ENCODE data around the gene FAM120A. TPM values are rescaled to one million over a fixed set of nuclear protein-coding genes. Genes with fewer than 3 reads are reported as not detected.

Gene FAM120A
- total and polyA plus RNA-seq, 12 donors: 42.6 to 147 (median 96.4) TPM

- Histone ChIP-seq H3K27me3 (no peaks in the 10 kb centered on the region), H3K36me3 (replicated peaks in 1 of 2) (no peaks in the 10 kb centered on the region), H3K27ac (no peak overlapping the region), H3K4me3 (no peak overlapping the region), H3K9me3 (replicated peaks in 1 of 3) (no peaks in the 10 kb centered on the region), H3K4me1 (replicated peaks in 1 of 2) (peaks cover 9 to 29% of the 10 kb centered on the region in 2 donors)
- no peak for DNase-seq
- TF ChIP-seq, protein P1, sequence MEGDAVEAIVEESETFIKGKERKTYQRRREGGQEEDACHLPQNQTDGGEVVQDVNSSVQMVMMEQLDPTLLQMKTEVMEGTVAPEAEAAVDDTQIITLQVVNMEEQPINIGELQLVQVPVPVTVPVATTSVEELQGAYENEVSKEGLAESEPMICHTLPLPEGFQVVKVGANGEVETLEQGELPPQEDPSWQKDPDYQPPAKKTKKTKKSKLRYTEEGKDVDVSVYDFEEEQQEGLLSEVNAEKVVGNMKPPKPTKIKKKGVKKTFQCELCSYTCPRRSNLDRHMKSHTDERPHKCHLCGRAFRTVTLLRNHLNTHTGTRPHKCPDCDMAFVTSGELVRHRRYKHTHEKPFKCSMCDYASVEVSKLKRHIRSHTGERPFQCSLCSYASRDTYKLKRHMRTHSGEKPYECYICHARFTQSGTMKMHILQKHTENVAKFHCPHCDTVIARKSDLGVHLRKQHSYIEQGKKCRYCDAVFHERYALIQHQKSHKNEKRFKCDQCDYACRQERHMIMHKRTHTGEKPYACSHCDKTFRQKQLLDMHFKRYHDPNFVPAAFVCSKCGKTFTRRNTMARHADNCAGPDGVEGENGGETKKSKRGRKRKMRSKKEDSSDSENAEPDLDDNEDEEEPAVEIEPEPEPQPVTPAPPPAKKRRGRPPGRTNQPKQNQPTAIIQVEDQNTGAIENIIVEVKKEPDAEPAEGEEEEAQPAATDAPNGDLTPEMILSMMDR (IDR thresholded peaks at IDR 0.05): no peak
- no peak for TF ChIP-seq POLR2A (IDR thresholded peaks at IDR 0.05)
- 79 to 91% (median 89%) methylated on average over 5 of the region's 5 CpGs for WGBS, 4 donors
- intact Hi-C loops (cut with DNase I): no loop called here
These were observed 21.9 kb downstream of the FAM120A start for GRCh38 chr9:93473411-93473810.

DNA sequence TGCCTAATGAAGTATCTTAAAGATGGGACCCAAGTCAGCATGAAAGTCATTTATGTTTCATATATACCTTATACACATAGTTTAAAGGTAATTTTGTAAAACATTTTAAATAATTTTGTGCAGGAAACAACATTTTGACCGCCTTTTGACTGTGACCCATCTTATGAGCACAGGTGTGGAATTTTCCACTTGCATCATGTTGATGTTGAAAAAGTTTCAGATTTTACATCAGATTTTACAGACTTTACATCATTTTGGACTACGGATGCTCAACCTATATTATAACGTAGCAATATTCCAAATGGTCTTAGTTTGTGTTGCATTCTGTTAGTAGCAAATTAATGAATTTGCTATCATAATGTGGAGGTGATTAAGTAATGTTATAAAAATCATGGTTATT, 23.6 kb downstream of the FAM120A start:
- no peak for TF ChIP-seq POLR2A (IDR thresholded peaks at IDR 0.05)
- TF ChIP-seq, protein P1 (IDR thresholded peaks at IDR 0.05): no peak
- WGBS, 4 donors: 94 to 98% (median 97%) methylated on average over 3 of the region's 3 CpGs
- no peak overlapping the region for H3K4me3 ChIP-seq
- no peak for DNase-seq
- no peaks in the 10 kb centered on the region for H3K27me3 ChIP-seq
- H3K4me1 ChIP-seq (replicated peaks in 1 of 2): peaks cover 0 to 12% of the 10 kb centered on the region in 2 donors
- H3K27ac ChIP-seq: no peak overlapping the region
- H3K9me3 ChIP-seq (replicated peaks in 1 of 3): no peaks in the 10 kb centered on the region
- H3K36me3 ChIP-seq (replicated peaks in 1 of 2): no peaks in the 10 kb centered on the region
- intact Hi-C loops (cut with DNase I): no loop called here

- WGBS, 4 donors: 79 to 86% (median 85%) methylated on average over 3 of the region's 3 CpGs
- no peaks in the 10 kb centered on the region for H3K9me3 ChIP-seq (replicated peaks in 1 of 3)
- H3K4me1 ChIP-seq (replicated peaks in 1 of 2): peaks cover 0 to 12% of the 10 kb centered on the region in 2 donors
- no peak overlapping the region for H3K27ac ChIP-seq
- H3K27me3 ChIP-seq: no peaks in the 10 kb centered on the region
- H3K36me3 ChIP-seq (replicated peaks in 1 of 2): no peaks in the 10 kb centered on the region
- no peak overlapping the region for H3K4me3 ChIP-seq
- DNase-seq: no peak
- intact Hi-C loops (cut with DNase I): no loop called here
- no peak for TF ChIP-seq POLR2A (IDR thresholded peaks at IDR 0.05)
- TF ChIP-seq, protein P1 (IDR thresholded peaks at IDR 0.05): no peak
These were observed 24.4 kb downstream of the FAM120A start for GRCh38 chr9:93475856-93476255.

DNA sequence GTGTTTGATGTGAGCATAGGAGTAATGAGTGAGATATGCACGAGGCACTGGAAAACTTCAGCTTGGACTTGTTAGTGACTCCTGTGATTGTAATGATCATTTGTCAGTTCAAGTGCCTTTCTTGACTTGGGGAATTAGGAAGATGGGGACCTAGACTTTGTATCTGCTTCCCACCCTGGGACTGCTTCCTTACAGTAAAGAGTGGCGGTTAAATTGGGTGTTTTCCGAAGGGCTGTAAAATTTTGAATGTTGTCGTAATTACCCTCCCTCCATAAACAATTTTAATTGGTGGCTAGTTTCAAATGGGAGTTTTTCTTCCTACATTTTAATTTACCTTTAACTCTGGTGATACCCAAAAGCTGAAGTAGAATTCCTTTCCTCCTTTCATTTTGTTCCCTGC, 25.4 kb downstream of the FAM120A start:
- 93 to 96% (median 95%) methylated on average over 4 of the region's 4 CpGs for WGBS, 4 donors
- Histone ChIP-seq H3K9me3 (replicated peaks in 1 of 3) (no peaks in the 10 kb centered on the region), H3K27ac (no peak overlapping the region), H3K4me3 (no peak overlapping the region), H3K4me1 (replicated peaks in 1 of 2) (peaks cover 0 to 12% of the 10 kb centered on the region in 2 donors), H3K27me3 (no peaks in the 10 kb centered on the region), H3K36me3 (replicated peaks in 1 of 2) (no peaks in the 10 kb centered on the region)
- no peak for DNase-seq
- intact Hi-C loops (cut with DNase I): no loop called here
- no peak for TF ChIP-seq POLR2A (IDR thresholded peaks at IDR 0.05)
- TF ChIP-seq, protein P1 (IDR thresholded peaks at IDR 0.05): no peak

Measured in adrenal gland (tissue), 12 donors.